SH-SY5Y (cell line): ENCODE measurements around the gene BMP8B.

ENCODE experiments used
- GATA2 ChIP-seq: IDR thresholded peaks from 2 replicates; pipeline ENCODE4 v1.6.1; 2011; ENCODE audit warnings: mild to moderate bottlenecking, low read depth, low read length
- GATA3 ChIP-seq: IDR thresholded peaks from 2 replicates; pipeline ENCODE4 v1.6.1; 2011; ENCODE audit warnings: low read depth, mild to moderate bottlenecking, low read length, moderate library complexity

DNA sequence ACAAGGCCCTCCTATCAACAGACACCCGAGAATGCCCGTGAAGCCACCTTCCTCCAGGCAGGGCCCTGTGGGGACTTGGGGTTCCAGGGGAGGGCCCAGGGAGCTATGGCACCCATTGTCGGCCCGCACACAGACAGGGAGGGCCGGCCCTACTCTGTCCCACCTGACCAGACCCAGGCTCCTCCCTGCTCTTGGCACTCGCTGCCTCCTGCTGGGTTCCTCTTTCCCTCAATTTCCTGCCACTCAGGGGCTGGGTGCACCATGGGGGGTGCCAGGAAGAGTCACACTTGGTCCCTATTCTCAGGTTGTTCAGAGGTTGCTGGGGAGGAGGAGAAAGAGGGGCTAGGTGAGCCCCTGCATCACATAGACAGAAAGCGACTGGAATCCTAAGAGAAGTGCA, 9.5 kb downstream of the BMP8B start:
- TF ChIP-seq GATA3 (no peak), GATA2 (no peak)
